LNCAP (cell line): ENCODE measurements around the gene MYO9B.

Experiments used
- CTCF ChIP-seq: fragments of 450-650 bp; IDR thresholded peaks from 2 replicates; pipeline ENCODE4 v1.5.1; 2017; ENCODE audit warnings: mild to moderate bottlenecking

MYO9B gene

GRCh38 chr19:17163652-17164051 lies 88.1 kb downstream of the MYO9B start:
- TF ChIP-seq CTCF, result no peak

GRCh38 chr19:17164639-17165038 lies 89.1 kb downstream of the MYO9B start:
- no peak for TF ChIP-seq CTCF

- TF ChIP-seq CTCF, result no peak
Observed at GRCh38 chr19:17165715-17166114, 90.1 kb downstream of the MYO9B start.

GRCh38 chr19:17170538-17171297 lies 95.1 kb downstream of the MYO9B start:
- TF ChIP-seq CTCF, result no peak

- no peak for TF ChIP-seq CTCF
Observed at GRCh38 chr19:17171874-17172273, 96.3 kb downstream of the MYO9B start.

- no peak for TF ChIP-seq CTCF
Observed at GRCh38 chr19:17172624-17173345, 97.2 kb downstream of the MYO9B start.

GRCh38 chr19:17178291-17178690 lies 102.7 kb downstream of the MYO9B start:
- TF ChIP-seq CTCF, result no peak
